Vagina (tissue), 2 donors: Measurements from ENCODE around the gene LHX6.

ENCODE experiments used
- CTCF ChIP-seq, 3 experiments: fragments of 450-650 bp in 2 of 3; fragments of 200-600 bp in 1 of 3; sonication (generic) in 1 of 3; IDR thresholded peaks; one replicate each; pipeline ENCODE4 v1.5.1; 2017 to 2019; ENCODE audit warnings: antibody characterized with exemption in 3 of 3, mild to moderate bottlenecking in 2 of 3, moderate library complexity in 2 of 3
- POLR2AphosphoS5 ChIP-seq, 2 donors: sonication (generic); formaldehyde crosslinking; IDR thresholded peaks; one replicate each; pipeline ENCODE4 v1.9.0; 2017; ENCODE audit warnings: antibody characterized with exemption in 2 of 2, mild to moderate bottlenecking in 2 of 2, low read depth in 1 of 2; ENCODE audit not compliant: insufficient read depth in 1 of 2

- TF ChIP-seq POLR2AphosphoS5 (IDR thresholded peaks at IDR 0.05; ENCODE audit: insufficient read depth in 1 of 2, low read depth in 1 of 2) (no peak), CTCF (IDR thresholded peaks at IDR 0.05) (no peak)
Observed at GRCh38 chr9:122216138-122216797, 12.5 kb downstream of the LHX6 start.
